AG09319 (cell line): ENCODE data around the gene ARHGAP31.
"Not testable (repeated sequence)": the region's sequence is repeated elsewhere in the genome, so short reads cannot be mapped to it uniquely, and the experiment has no call there.

Experiments
- DNase-seq: peaks from one replicate; pipeline ENCODE4 v3.0.0-alpha.2; 2010; ENCODE audit warnings: low read depth; ENCODE audit errors: extremely low read depth
- TF ChIP-seq, protein P1 (sequence below): IDR thresholded peaks from 2 replicates; pipeline ENCODE4 v1.5.1; 2011; ENCODE audit warnings: low read depth, mild to moderate bottlenecking, inconsistent platforms, low read length, moderate library complexity

The ARHGAP31 gene

GRCh38 chr3:119297169-119297568, 3.0 kb downstream of the ARHGAP31 start:
- DNase-seq = no peak
- TF ChIP-seq, protein P1, sequence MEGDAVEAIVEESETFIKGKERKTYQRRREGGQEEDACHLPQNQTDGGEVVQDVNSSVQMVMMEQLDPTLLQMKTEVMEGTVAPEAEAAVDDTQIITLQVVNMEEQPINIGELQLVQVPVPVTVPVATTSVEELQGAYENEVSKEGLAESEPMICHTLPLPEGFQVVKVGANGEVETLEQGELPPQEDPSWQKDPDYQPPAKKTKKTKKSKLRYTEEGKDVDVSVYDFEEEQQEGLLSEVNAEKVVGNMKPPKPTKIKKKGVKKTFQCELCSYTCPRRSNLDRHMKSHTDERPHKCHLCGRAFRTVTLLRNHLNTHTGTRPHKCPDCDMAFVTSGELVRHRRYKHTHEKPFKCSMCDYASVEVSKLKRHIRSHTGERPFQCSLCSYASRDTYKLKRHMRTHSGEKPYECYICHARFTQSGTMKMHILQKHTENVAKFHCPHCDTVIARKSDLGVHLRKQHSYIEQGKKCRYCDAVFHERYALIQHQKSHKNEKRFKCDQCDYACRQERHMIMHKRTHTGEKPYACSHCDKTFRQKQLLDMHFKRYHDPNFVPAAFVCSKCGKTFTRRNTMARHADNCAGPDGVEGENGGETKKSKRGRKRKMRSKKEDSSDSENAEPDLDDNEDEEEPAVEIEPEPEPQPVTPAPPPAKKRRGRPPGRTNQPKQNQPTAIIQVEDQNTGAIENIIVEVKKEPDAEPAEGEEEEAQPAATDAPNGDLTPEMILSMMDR = no peak

GRCh38 chr3:119298565-119298941, 4.4 kb downstream of the ARHGAP31 start:
- no peak for DNase-seq

DNA sequence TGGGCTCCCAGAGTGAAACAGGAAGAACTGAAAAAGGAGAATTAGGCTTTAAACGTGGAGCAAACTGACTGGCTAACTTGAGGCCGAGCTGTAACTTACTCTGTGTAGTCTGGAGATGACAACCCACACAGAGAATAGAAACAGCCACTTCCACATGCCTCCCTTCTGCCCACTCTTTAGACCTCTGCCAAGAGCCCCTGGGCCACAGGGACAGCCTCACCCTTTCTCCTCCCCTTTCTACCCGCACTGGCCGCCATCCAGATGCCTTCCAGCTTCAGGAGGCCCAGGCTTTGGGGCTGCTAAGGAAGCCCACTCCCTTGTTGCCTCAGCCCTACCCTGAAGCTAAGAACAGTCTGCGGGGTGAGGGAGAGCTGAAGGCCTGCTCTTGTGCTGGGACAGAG, 6.8 kb downstream of the ARHGAP31 start:
- TF ChIP-seq, protein P1 = no peak
- DNase-seq = no peak

More at GRCh38 chr3:119298565-119298941, 4.4 kb downstream of the ARHGAP31 start:
- TF ChIP-seq, protein P1 = no peak

GRCh38 chr3:119301662-119302061, 7.5 kb downstream of the ARHGAP31 start:
- TF ChIP-seq, protein P1 = no peak
- DNase-seq = no peak

- TF ChIP-seq, protein P1 = no peak
- no peak for DNase-seq
Measured at GRCh38 chr3:119302697-119303551, 8.7 kb downstream of the ARHGAP31 start.

GRCh38 chr3:119304201-119304713, 10.1 kb downstream of the ARHGAP31 start:
- TF ChIP-seq, protein P1 = no peak
- no peak for DNase-seq

GRCh38 chr3:119305286-119305685, 11.1 kb downstream of the ARHGAP31 start:
- no peak for DNase-seq
- TF ChIP-seq, protein P1 = no peak

DNA sequence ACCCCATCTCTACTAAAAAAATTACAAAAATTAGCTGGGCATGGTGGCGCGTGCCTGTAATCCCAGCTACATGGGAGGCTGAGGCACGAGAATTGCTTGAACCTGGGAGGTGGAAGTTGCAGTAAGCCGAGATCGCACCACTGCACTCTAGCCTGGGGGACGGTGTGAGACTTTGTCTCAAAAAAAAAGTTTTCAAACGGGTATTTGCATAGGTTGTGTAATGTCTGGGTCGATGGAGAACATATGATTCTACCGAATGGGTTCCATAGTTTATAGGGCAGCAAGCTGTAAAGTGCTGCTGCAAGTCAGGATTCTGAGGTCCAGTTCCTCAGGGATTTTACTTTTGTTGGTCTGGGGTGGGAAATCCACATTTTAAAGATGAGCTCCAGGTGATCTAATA, 12.2 kb downstream of the ARHGAP31 start:
- DNase-seq = not testable (repeated sequence)
